Measurements from ENCODE around the gene PITPNC1. TPM values are rescaled to one million over a fixed set of nuclear protein-coding genes. Genes with fewer than 3 reads are reported as not detected.
"Not testable (repeated sequence)": the region's sequence is repeated elsewhere in the genome, so short reads cannot be mapped to it uniquely, and the experiment has no call there.

PITPNC1 gene
- total and polyA plus RNA-seq, 11 donors, result 7.0 to 20.8 (median 11.3) TPM

- Histone ChIP-seq H3K27me3 (no peaks in the 10 kb centered on the region), H3K36me3 (peaks cover 0 to 25% (median 13%) of the 10 kb centered on the region in 9 donors), H3K4me1 (no peaks in the 10 kb centered on the region), H3K9me3 (no peaks in the 10 kb centered on the region), H3K27ac (no peak overlapping the region), H3K4me3 (no peak overlapping the region)
- DNase-seq, result no peak
- intact Hi-C loops (cut with DNase I), result no loop called here
- WGBS, 4 donors, result 88 to 93% (median 90%) methylated on average over 5 of the region's 5 CpGs
- ATAC-seq, result no peak
- TF ChIP-seq POLR2A (IDR thresholded peaks at IDR 0.05), result no peak
- TF ChIP-seq CTCF (IDR thresholded peaks at IDR 0.05), result no peak
Measured at GRCh38 chr17:67335245-67335835, 41.7 kb upstream of the PITPNC1 start.

- TF ChIP-seq CTCF (IDR thresholded peaks at IDR 0.05), result no peak
- no peak for TF ChIP-seq POLR2A (IDR thresholded peaks at IDR 0.05)
- H3K27me3 ChIP-seq, result no peaks in the 10 kb centered on the region
- H3K4me1 ChIP-seq, result no peaks in the 10 kb centered on the region
- 94 to 95% (median 95%) methylated on average over 11 to 12 of the region's 12 CpGs for WGBS, 4 donors
- no peak overlapping the region for H3K27ac ChIP-seq
- H3K9me3 ChIP-seq, result no peaks in the 10 kb centered on the region
- DNase-seq (no peak), ATAC-seq (no peak)
- intact Hi-C loops (cut with DNase I), result no loop called here
- H3K4me3 ChIP-seq, result no peak overlapping the region
- H3K36me3 ChIP-seq, result peaks cover 0 to 41% (median 29%) of the 10 kb centered on the region in 9 donors
Measured at GRCh38 chr17:67336859-67337258, 40.2 kb upstream of the PITPNC1 start.

- 93 to 94% (median 94%) methylated on average over 7 of the region's 7 CpGs for WGBS, 4 donors
- ATAC-seq; DNase-seq; intact Hi-C loops (cut with DNase I); H3K27ac ChIP-seq; H3K9me3 ChIP-seq; H3K4me3 ChIP-seq; H3K27me3 ChIP-seq; H3K4me1 ChIP-seq: not testable (repeated sequence)
- TF ChIP-seq CTCF (IDR thresholded peaks at IDR 0.05), result peak in 1 of 12 donors; percentile 1
- H3K36me3 ChIP-seq, result peaks cover 0 to 56% (median 43%) of the 10 kb centered on the region in 9 donors
Measured at GRCh38 chr17:67338353-67338752, 38.7 kb upstream of the PITPNC1 start.

GRCh38 chr17:67343237-67343636, 33.8 kb upstream of the PITPNC1 start:
- intact Hi-C loops (cut with DNase I), result no loop called here
- ATAC-seq, result no peak

More at GRCh38 chr17:67343237-67343636, 33.8 kb upstream of the PITPNC1 start:
- no peaks in the 10 kb centered on the region for H3K27me3 ChIP-seq
- H3K27ac ChIP-seq, result no peak overlapping the region
- no peaks in the 10 kb centered on the region for H3K9me3 ChIP-seq
- no peak for TF ChIP-seq CTCF (IDR thresholded peaks at IDR 0.05)
- no peak for TF ChIP-seq POLR2A (IDR thresholded peaks at IDR 0.05)
- peaks cover 2 to 97% (median 92%) of the 10 kb centered on the region in 9 donors for H3K36me3 ChIP-seq
- H3K4me1 ChIP-seq, result no peaks in the 10 kb centered on the region
- 95 to 96% (median 96%) methylated on average over 5 of the region's 5 CpGs for WGBS, 4 donors
- no peak overlapping the region for H3K4me3 ChIP-seq
- no peak for DNase-seq
